Heart left ventricle (tissue), 16 donors: Measurements from ENCODE around the gene AHR. TPM values are rescaled to one million over a fixed set of nuclear protein-coding genes. Genes with fewer than 3 reads are reported as not detected.

Experiments used
- ATAC-seq, 4 donors: fragments of 200-7000 bp; cut with Tn5 transposase; one replicate each; pipeline ENCODE4 v1.9.1; 2020 to 2022; ENCODE audit warnings: moderate library complexity in 4 of 4, mild to moderate bottlenecking in 3 of 4, moderate number of reproducible peaks in 1 of 4
- DNase-seq, 5 donors: peaks; one replicate each; pipeline ENCODE4 v3.0.0-alpha.2; 2020
- H3K27ac ChIP-seq, 12 donors: fragments of 200-600 bp; sonication (generic) in 4 of 12; one replicate each; pipeline versions ENCODE4 v1.5.0 to v1.8.0; 2016 to 2022; ENCODE audit warnings: mild to moderate bottlenecking in 2 of 12
- H3K27me3 ChIP-seq, 9 donors: fragments of 200-600 bp; sonication (generic) in 2 of 9; one replicate each; pipeline versions ENCODE4 v1.5.1 to v1.8.0; 2016 to 2022; ENCODE audit warnings: mild to moderate bottlenecking in 3 of 9
- H3K36me3 ChIP-seq, 9 donors: fragments of 200-600 bp; sonication (generic) in 2 of 9; one replicate each; pipeline versions ENCODE4 v1.5.0 to v1.8.0; 2018 to 2022; ENCODE audit warnings: mild to moderate bottlenecking in 2 of 9
- H3K4me1 ChIP-seq, 12 donors: fragments of 200-600 bp; sonication (generic) in 4 of 12; one replicate each; pipeline versions ENCODE4 v1.5.0 to v1.8.0; 2016 to 2022; ENCODE audit warnings: mild to moderate bottlenecking in 3 of 12
- H3K4me3 ChIP-seq, 12 donors: fragments of 200-600 bp; sonication (generic) in 4 of 12; one replicate each; pipeline versions ENCODE4 v1.5.0 to v1.8.0; 2017 to 2022; ENCODE audit warnings: mild to moderate bottlenecking in 9 of 12, moderate library complexity in 4 of 12
- H3K9me3 ChIP-seq, 12 donors: fragments of 200-600 bp; sonication (generic) in 4 of 12; one replicate each; pipeline versions ENCODE4 v1.5.0 to v1.8.0; 2016 to 2022; ENCODE audit warnings: mild to moderate bottlenecking in 1 of 12
- POLR2A ChIP-seq, 2 donors: fragments of 450-650 bp; IDR thresholded peaks; one replicate each; pipeline ENCODE4 v1.6.1; 2017; ENCODE audit warnings: antibody characterized with exemption in 2 of 2, mild to moderate bottlenecking in 2 of 2, moderate library complexity in 2 of 2
- WGBS, 4 donors: extraction: QIAGEN DNeasy Blood & Tissue Kit in 2 of 4; methylation state at CpG; one replicate each; pipeline versions ENCODE4 v1.1.5 to v1.1.7; 2013 to 2018; 5-methylcytosine and 5-hydroxymethylcytosine counted together
- intact Hi-C, 10 donors: fragments of 100-400 bp; cut with DNase I; formaldehyde crosslinking; loops; one replicate each; pipeline versions ENCODE4 v1.11.1 to v1.14.2; 2022
- polyA plus RNA-seq, 2 donors: library from polyadenylated mRNA; stranded (reverse); fragments of 200-250 nt; gene quantifications; one replicate each; pipeline ENCODE4 v1.2.3, GENCODE V29; 2013
- total RNA-seq, 9 donors: library from RNA; depleted of rRNA in 2 of 9; stranded (reverse); fragments of >200 nt in 2 of 9; fragmentation: NEBNext Ultra II Directional in 3 of 9; extraction: Animal tissue kit (Norgen Biotek cat#: 25700) in 3 of 9; gene quantifications; one replicate each; pipeline versions ENCODE4 v1.1.0 to v1.2.4, GENCODE V29; 2016 to 2023
- TF ChIP-seq, protein P1 (sequence below), 12 donors: fragments of 200-600 bp; sonication (generic) in 4 of 12; IDR thresholded peaks; one replicate each; pipeline versions ENCODE4 v1.5.0 to v1.8.0; 2018 to 2022; ENCODE audit warnings: antibody characterized with exemption in 12 of 12, mild to moderate bottlenecking in 5 of 12
- donor health status: ischemic (EF 13 %, LVEDD 7.1; RV severe dilation, severe dysfunction).
- donor health status: healthy with polysubstance abuse.
- donor health status: DM: no; HTN: yes; CAD: no.
- donor health status: DM: no; HTN: no; CAD: no.
- donor health status: ischemic (EF 25% LVEDD 6.9; RV normal size, moderate dysfunction).
- donor health status: ischemic (EF 25% LVEDD 5.7; RV mildly dilated, moderate dysfunction).
- donor health status: healthy.
- donor health status: DM: yes; HTN: yes; CAD: no.
- donor health status: ischemic (EF 35%, LVEDD 5.7; RV mildly dilated, moderate dysfunction).
- donor health status: nonischemic (EF 11% LVEDD 7.7; RV severe dilation, severe dysfunction).
- donor health status: DM: yes; HTN: yes; CAD: no.
- donor health status: PGD.
- donor health status: ischemic (EF 29% LVEDD 5.4; RV normal size, mild dysfunction).
- donor health status: nonischemic (EF 23%, LVEDD 6.1; RV moderate dilation, normal function).

AHR gene
- total and polyA plus RNA-seq, 11 donors: 6.0 to 84.6 (median 40.8) TPM

DNA sequence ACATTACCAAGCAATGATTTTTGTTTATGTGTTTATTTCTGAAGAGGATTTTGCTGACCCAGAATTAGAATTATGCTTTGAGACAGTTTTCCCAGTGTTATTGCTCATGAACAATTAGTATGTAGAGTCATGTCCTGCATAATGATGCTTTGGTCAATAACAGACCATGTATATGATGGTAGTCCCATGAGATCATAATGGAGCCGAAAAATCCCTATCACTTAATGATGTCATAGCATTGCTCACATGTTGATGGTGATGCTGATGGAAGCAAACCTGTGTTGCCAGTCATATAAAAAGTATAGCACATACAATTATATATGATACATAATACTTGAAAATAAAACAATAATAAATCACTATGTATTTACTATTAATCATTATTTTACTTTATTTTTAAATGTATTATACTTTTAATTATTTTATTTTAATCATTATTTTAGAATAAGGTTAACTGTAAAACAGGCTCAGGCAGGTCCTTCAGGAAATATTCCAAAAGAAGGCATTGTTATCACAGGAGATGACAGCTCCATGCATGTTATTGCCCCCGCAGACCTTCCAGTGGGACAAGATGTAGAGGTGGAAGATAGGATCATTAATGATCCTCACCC lies 33.5 kb downstream of the AHR start:
- Histone ChIP-seq H3K4me3 (no peak overlapping the region), H3K36me3 (peaks cover 0 to 96% (median 84%) of the 10 kb centered on the region in 9 donors)
- DNase-seq: no peak

DNA sequence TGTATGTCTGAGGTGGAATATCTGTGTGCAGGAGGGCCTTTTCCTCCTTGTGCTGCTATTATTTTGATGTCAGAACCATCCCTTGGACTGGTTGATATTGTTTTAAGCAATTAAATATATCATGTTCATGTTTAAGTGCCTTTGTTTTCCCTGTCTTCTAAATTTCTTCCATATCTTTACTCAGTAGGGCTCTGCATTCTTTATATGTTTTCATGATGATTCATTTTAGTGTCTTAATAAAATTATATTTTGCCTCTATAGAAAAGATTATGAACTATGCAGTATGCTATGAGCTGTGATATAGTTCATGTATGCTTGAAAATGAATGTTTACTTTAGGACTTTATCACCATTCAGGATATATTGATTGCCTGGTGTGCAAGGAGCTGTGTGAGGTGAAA lies 34.8 kb downstream of the AHR start:
- Histone ChIP-seq H3K27me3 (no peaks in the 10 kb centered on the region), H3K27ac (no peak overlapping the region), H3K4me1 (peaks cover 0 to 11% (median 0%) of the 10 kb centered on the region in 12 donors), H3K4me3 (no peak overlapping the region), H3K36me3 (peaks cover 0 to 94% (median 87%) of the 10 kb centered on the region in 9 donors), H3K9me3 (no peaks in the 10 kb centered on the region)
- DNase-seq: no peak
- TF ChIP-seq, protein P1, sequence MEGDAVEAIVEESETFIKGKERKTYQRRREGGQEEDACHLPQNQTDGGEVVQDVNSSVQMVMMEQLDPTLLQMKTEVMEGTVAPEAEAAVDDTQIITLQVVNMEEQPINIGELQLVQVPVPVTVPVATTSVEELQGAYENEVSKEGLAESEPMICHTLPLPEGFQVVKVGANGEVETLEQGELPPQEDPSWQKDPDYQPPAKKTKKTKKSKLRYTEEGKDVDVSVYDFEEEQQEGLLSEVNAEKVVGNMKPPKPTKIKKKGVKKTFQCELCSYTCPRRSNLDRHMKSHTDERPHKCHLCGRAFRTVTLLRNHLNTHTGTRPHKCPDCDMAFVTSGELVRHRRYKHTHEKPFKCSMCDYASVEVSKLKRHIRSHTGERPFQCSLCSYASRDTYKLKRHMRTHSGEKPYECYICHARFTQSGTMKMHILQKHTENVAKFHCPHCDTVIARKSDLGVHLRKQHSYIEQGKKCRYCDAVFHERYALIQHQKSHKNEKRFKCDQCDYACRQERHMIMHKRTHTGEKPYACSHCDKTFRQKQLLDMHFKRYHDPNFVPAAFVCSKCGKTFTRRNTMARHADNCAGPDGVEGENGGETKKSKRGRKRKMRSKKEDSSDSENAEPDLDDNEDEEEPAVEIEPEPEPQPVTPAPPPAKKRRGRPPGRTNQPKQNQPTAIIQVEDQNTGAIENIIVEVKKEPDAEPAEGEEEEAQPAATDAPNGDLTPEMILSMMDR (IDR thresholded peaks at IDR 0.05): no peak
- no peak for TF ChIP-seq POLR2A (IDR thresholded peaks at IDR 0.05)
- intact Hi-C loops: no loop called here
- no peak for ATAC-seq

More for the DNA sequence above, 33.5 kb downstream of the AHR start:
- no peaks in the 10 kb centered on the region for H3K27me3 ChIP-seq
- 79 to 83% (median 82%) methylated on average over 2 of the region's 2 CpGs for WGBS, 4 donors
- no peaks in the 10 kb centered on the region for H3K9me3 ChIP-seq
- no peak overlapping the region for H3K27ac ChIP-seq
- no peak for ATAC-seq
- peaks cover 0 to 22% (median 8%) of the 10 kb centered on the region in 12 donors for H3K4me1 ChIP-seq
- TF ChIP-seq, protein P1 (IDR thresholded peaks at IDR 0.05): no peak
- no peak for TF ChIP-seq POLR2A (IDR thresholded peaks at IDR 0.05)
- intact Hi-C loops: no loop called here

DNA sequence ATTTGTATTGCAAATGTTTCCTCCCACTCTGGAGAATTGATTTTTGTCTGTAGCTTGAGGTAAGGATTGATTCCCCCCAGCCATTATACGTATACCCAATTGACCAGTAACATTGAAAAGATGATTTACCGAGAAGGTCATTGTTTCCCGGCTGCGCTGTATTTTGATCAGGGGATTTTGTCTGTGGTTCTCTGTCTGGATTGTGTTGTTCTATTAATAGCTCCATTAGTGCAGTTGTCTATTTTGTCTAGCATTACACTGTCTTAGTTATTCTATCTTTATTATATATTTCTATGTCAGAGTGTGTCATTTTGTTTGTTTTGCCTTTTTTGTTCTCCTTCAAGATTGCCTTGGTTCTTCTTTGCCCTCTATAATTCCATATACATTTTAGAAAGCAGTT lies 37.7 kb downstream of the AHR start:
- peaks cover 0 to 92% (median 87%) of the 10 kb centered on the region in 9 donors for H3K36me3 ChIP-seq
- TF ChIP-seq, protein P1 (IDR thresholded peaks at IDR 0.05): no peak
- no peak for TF ChIP-seq POLR2A (IDR thresholded peaks at IDR 0.05)
- no peak overlapping the region for H3K4me3 ChIP-seq
- 35 to 56% (median 44%) methylated on average over 4 of the region's 4 CpGs for WGBS, 4 donors
- intact Hi-C loops: no loop called here
- no peak for DNase-seq
- H3K27ac ChIP-seq: peak overlapping the region in 2 of 12 donors; percentile 8 to 28
- no peaks in the 10 kb centered on the region for H3K27me3 ChIP-seq
- ATAC-seq: peak in 2 of 4 donors; percentile 54 to 65
- H3K9me3 ChIP-seq: no peaks in the 10 kb centered on the region
- peaks cover 0 to 34% (median 21%) of the 10 kb centered on the region in 12 donors for H3K4me1 ChIP-seq

DNA sequence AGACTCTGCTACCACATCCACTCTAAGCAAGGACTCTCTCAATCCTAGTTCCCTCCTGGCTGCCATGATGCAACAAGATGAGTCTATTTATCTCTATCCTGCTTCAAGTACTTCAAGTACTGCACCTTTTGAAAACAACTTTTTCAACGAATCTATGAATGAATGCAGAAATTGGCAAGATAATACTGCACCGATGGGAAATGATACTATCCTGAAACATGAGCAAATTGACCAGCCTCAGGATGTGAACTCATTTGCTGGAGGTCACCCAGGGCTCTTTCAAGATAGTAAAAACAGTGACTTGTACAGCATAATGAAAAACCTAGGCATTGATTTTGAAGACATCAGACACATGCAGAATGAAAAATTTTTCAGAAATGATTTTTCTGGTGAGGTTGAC lies 40.7 kb downstream of the AHR start:
- Histone ChIP-seq H3K4me3 (no peak overlapping the region), H3K27ac (peak overlapping the region in 2 of 12 donors; percentile 17 to 38), H3K9me3 (no peaks in the 10 kb centered on the region), H3K36me3 (peaks cover 0 to 87% (median 81%) of the 10 kb centered on the region in 9 donors), H3K4me1 (peaks cover 0 to 52% (median 29%) of the 10 kb centered on the region in 12 donors), H3K27me3 (no peaks in the 10 kb centered on the region)
- ATAC-seq (peak in 3 of 4 donors; percentile 53 to 71 (median 53)), DNase-seq (no peak)
- intact Hi-C loops: no loop called here
- WGBS, 4 donors: 13 to 27% (median 20%) methylated on average over 2 of the region's 2 CpGs
- TF ChIP-seq, protein P1 (IDR thresholded peaks at IDR 0.05): no peak
- TF ChIP-seq POLR2A (IDR thresholded peaks at IDR 0.05): no peak
